NCI-H146 treated with DMSO at 0.1 percent for 48 hours (cell line): ENCODE measurements around the gene CALY.

Experiments
- DNase-seq: peaks from one replicate; lab custom pipeline; 2025; ENCODE audit not compliant: unreplicated experiment; lab: John Stamatoyannopoulos, UW

CALY gene

DNA sequence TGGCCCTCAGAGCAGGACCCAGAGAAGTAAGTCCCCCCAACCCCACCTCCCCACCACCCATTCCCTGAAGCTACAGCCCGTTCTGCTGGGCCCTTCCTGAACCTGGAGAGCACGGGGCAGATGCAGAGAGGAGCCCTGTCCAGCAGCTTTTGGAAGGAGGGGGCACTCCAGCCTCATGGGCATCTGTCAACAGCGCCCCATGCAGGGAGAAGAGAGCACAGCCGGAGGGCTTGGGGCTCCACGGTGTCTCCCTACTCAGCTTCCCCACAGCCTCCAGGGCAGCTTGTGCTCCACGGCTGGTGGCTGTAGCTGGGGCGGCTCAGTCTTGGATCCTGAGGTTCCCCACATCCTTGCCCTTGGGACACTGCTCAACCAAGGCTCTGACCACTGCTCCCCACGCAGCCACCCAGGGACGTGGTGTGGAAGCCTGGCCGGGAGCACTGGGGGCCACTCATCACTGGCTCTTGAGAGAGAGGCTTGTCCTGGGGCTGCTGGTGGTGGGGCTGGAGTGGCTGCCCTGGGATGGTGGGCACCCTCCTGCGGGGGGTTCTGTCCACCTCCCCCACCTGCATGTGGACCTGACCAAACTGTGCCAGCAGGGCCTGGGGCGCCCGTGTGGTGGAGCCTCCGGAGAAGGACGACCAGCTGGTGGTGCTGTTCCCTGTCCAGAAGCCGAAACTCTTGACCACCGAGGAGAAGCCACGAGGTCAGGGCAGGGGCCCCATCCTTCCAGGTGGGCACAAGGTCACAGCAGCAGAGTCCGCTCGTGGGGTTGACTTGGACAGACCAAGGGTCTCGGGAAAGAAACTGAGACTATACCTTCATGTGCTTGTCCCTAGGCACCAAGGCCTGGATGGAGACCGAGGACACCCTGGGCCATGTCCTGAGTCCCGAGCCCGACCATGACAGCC, 15.0 kb upstream of the CALY start:
- DNase-seq: no peak

DNA sequence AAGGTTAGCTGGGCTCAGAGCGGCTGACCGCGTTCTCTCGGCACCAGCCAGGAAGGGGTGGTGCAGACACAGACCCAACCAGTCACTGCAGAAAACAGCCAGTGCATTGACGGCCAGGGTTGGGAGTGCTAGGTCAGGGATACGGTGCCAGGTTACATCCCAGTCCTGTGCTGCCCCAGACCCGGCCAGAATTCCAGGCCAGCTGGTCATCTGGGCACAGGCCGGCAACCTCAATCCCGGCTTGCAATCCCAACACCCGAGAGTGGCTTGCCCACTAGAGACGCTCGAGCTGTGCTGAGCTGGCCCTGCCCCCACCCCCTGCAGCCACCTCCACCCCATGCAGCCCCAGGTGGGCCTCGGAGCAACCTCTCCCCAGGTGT, 14.2 kb upstream of the CALY start:
- no peak for DNase-seq

DNA sequence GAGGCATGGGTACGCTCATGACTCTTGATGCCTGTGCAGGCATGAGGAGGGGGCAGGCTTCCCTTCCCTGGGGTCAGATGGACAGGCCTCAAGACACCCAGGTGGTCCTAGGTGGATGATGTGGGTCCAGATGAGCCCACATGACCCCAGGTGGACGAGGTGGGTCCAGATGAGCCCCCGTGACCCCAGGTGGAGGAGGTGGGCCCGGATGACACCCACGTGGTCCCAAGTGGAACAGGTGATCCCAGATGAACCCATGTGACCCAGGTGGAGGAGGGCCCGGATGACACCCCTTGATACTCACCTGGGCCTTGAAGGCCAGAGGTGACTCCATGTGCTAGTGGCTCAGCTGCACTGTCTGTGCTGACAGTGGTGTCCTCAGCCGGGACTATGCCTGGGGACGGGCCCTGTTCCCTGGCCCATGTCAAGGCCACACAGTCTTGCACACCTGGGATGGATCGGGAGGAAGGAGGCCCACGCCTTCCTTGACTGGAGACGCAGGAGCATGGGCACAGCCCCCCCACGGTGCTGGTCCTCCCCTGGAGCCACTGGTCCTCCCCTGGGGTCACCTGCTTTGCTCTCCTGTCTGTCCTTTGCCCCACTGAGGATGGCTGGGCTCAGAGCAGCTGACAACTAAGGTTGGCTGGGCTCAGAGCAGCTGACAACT, 13.7 kb upstream of the CALY start:
- no peak for DNase-seq

DNA sequence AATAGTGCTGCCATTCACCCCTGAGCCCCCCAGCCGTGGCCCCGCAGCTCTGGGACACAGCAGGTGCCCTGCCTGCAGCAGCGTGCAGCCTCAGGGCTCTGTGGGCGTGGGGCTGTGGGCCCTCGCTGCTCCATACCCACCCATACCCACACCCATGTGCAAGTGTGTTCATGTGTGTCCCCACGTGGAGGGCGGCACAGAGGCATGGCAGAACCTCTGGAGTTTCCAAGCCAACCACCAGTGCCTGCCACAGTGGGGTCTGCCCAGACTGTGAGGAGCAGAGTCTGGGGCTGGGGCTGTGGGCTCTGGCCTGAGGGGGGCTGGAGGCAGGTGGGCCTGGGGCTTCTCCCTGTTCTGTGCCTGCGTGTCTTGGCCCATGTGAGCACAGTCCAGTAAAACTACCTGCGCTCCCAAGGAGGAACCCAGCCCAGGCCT, 12.9 kb upstream of the CALY start:
- DNase-seq: no peak

DNA sequence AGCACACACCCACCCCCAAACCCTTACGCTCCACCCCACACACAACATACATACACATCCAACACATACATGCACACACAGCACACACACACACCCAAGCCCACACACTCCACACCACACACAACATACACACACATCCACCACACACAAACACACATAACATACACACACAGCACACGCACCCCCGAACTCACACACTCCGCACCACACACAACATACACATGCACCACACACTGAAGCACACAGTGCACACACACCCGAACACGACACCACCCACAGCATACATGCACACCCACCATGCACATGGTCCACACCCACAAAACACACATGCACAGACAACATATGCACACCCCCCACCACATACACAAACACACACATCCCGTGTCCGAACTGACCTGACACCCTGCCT, 12.5 kb upstream of the CALY start:
- no peak for DNase-seq

DNA sequence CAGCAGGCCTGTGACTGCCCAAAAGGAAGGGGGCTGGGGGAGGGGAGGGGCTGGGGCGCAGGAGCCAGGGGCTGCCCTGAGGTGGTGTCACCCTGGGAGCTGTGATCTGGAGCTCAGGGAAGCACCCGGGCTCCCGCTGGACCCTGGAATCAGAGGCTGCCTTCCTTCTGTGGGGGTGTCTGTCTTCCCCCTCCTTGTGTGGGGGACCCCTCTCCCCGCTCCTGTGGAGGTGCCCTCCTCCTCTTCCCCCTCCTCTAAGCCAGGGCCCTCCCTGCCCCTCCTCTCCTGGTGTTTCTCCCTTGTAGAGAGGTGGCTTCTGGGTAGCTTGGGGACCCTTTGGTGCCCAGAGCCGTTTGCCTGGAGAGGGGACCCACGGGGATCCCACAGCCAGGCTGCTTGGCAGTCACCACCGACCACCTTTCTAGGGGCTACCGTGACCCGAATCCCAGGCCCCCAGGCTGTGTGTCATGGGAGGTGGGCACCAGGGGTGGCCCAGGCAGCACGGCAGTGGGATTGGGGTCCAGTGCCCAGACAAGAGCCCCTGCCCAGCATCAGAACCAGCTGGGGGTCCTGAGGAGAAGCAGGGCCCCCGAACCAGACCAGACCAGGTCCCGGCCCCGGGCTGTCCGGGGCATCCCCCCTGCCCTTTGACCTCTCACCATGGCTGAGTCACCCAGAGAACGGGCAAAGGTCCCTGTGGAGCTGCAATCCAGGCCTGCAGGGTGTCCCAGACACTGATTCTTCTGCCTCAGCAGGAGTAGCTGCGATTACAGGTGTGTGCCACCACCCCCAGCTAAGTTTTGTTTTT, 11.2 kb upstream of the CALY start:
- DNase-seq: no peak

DNA sequence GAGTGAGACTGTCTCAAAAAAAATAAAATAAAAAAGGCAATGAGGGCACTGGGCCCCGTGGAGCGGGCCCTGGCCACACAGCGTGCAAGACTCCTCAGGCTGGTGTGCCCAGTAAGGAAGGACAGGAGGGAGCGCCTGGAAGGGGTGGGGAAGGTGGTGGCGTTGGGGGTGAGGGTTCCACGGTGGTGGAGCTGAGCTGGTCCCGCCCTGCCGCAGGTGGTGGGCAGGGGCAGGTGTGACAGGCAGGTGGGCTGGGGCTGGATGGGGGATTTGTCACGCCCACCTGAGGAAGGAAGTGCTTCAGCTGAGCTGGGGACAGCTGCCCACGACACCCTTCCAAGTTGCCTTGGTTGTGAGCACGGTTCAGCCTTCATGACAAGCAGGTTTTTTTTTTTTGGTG, 9.7 kb upstream of the CALY start:
- no peak for DNase-seq

DNA sequence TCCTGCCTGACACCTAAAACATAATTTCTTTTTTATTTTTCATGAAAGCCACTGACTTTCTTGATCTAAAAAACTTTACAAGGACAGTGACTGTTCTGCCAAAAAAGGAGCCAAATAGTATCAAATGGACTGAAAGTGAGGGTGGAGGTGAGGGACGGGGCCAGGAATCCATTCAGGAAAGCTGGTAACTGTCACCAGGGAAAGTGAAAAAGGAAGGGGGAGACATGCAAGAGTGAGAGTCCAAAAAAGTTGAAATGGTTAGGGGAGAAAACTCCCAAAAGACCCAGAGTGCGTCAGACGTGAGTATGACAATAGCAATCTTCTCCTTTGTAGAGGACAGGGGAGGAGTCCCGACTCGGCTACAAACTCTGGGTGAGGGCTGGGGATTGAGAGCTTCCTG, 7.5 kb upstream of the CALY start:
- no peak for DNase-seq

DNA sequence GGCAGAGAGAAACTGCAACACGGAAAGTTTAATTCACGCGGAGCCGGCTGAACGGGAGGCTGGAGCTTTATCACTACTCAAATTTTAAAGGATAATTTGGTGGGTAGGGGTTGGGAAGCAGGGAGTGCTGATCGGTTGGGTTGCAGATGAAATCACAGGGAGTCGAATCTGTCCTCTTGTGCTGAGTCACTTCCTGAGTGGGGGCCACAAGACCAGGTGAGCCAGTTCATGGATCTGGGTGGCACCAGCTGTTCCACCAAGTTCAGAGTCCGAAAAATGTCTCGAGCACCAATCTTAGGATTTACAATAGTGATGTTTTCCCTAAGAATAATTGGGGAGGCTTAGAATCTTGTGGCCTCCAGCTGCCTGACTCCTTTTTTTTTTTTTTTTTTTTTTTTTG, 6.9 kb upstream of the CALY start:
- DNase-seq: no peak

DNA sequence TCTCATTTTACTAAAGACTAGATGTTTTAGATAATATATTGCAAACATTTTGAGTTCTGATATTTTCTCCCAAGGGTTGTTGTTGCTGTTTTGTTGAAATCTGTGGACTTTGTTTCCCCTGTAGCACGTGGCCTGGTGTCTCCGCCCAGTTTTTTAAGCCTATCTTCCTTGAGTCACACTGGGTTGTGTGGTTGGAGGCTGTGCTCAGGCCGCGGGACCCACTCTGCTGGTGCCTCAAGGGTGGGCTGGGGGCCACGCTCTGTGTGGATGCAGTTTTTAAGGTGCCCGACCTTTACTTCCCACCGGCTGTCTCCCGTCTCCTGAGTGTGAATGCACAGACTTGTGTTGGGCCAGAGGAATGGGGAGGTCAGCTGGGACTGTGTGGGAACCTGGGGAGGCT, 6.2 kb upstream of the CALY start:
- no peak for DNase-seq

DNA sequence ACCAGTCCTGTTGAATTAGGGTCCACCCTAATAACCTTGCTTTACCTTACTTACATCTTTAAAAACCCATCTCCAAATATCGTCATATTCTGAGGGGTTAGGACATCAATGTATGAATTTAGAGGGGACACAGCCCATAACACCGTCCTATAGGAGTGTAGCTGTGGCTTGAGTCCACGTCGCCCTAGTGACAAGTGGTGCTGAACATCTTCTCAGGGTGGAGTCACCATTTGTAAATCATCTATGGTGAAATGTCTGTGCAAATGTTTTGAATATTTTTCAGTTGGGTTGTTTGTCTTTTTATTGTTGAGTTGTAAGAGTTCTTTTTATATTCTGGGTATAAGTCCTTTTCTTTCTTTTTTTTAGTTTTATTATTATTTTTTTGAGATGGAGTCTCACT, 5.3 kb upstream of the CALY start:
- DNase-seq: no peak

DNA sequence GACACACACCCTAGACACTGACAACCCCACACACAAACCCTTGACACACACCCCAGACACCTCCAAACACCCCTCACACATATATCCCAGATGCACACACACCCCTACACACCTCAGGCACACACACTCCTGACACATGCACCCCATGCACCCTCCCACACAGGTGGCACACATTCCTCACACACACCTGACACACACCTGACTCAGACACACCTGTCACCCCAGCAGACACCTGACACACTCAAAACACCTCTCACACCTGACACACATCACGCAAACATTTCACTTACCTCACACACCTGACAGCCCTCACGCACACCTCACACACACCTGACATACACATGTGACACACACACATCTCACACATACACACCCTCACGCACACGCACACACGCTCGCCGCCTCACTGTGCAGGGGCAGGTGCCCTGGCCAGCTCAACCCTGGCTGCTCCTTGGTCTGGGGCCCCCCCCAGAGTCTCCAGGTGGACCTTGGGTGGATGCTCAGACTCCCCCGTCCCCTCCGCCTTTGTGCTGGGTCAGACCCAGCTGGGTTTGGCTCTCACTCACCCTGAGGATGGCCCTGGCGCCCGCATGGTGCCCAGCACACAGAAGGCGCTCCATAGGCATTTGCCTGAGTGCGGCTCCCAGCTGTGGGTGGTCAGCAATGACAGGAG, 3.1 kb upstream of the CALY start:
- DNase-seq: no peak

DNA sequence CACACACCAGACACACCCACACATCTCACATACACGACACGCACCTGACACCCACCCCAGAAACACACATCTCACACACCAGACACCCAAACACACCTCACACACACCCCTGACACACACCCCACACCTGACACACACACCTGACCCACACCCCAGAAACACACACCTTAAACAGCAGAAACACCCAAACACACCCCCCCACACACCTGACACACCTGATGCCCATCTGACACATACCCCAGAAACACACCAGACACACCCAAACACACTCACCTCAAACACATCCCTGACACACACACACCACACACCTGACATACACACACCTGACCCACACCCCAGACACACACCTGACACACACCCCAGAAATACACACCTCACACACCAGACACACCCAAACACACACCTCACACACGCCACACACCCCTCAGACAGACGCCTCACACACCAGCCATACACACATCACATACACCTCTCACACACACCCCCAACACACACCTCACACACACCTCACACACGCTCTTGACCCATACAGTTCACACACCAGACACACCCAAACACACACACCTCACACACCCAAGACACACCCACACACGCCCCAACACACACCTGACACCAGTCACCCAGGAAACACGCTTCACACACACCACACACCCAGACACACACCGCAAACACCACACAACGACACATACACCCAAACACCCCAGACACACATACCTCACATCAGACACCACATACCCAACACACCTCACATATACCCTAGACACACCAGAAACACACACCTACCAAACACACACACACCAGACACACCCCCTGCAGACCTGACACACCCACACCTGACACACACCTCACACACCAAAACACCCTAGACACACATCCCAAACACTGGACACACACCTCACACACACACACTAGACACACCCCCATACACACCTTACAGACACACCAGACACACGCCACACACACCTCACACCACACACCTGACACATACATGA, 1.7 kb upstream of the CALY start:
- DNase-seq: no peak

DNA sequence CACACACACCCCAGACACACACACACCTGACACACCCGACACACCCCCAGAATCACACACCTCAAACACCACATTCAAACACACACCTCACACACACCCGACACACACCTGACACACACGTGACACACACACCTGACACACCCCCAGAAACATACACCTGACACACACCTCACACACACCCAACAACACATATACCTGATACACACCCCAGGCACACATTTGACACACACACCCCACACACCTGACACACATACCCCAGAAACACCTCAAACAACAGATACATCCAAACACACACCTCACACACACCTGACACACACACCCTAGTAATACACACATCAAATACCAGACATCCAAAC, 652 bp upstream of the CALY start:
- no peak for DNase-seq

DNA sequence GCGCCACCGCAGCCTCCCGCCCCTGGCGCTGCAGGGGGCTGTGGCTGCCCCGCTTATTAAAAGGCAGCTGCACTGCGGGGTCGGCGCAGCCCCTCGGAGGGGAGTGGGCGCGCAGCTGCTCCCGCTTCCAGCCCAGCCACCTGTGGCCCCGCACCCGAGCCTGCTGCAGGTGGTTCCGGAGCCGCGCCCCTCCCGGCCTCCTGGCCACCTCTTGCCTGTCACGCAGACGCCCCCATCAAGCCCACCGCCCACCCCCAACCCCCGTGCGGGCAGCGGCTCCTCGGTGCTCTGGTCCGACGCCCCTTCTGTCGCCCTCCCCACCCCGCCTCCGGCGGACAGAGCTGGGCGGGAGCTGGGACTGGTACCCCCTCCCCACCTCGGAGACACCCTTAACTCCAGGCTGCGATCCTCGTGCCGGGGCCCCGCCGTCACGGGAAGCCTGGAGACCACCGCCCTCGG, 549 bp downstream of the CALY start:
- DNase-seq: no peak

DNA sequence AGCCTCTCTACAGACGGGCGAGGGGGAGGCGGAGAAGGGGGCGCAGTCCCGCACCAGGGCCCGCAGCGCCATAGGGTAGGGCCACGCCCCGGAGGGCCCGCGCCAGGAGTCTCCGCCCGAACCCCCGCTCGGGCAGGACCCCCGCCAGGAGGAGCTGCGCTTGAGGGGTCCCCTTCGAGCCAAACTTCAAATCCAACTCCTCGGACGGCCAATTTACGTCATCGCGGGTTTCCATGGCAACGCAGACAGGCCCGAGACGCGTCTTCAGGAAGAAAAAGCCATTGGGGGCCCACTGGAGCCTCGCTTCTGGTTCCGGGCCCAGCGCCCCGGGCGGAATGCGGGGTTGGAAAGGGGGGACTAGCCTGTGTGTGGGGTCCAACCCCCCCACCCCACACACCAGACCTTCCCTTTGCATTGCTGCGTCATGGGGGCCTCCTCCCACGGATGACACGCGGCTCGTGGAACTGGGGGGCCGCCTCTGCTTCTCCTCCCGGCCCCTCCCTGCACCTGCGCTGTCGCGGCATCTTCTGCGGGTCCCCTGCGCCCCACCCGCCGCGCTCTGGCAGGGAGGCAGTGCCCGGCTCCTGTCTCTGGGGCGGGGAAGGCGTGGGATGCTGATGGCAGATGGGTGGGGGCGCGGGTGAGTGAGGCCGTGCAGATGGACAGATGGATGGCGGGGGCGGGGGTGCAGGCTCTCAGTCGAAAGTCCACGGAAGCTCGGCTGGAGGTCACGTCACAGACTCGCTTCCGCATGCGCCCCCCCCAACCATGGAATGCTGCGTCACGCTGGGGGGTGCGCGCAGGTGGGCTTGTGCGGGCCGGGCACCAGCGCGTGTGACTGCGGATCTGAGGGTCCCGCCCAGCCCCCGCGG, 1.2 kb downstream of the CALY start:
- DNase-seq: no peak

DNA sequence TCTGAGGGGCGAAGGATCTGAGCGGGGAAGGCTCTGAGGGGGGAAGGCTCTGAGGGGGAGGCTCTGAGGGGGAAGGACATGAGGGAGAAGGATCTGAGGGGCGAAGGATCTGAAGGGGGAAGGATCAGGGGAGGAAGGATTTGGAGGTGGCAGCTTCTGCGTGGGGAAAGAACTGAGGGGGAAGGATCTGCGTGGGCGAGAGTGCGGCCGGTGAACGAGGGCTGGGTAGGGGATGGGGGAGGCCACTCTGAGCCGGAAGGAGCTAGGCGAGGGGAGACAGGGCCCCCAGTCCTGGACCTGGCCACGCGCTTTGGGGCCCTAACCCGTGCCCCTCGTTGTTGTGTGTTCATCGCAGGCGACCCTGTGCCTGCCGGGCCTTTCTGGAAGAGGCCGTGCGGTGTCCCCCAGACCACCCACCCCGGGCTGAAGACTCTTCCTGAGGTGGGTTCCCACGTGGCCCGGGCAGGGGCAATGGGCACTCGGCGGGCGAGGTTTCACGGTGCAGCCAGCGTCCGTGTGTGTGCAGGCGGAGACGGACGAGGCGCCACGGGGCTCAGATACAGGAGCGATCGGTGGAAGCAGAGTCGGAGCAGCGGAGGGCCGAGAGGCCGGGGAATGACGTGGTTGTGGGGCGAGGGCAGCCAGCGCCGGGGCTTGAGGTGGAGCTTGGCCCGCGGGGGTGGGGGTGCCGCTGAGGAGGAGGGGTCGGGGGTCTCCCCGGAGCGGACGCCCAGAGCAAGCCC, 2.0 kb downstream of the CALY start:
- no peak for DNase-seq

DNA sequence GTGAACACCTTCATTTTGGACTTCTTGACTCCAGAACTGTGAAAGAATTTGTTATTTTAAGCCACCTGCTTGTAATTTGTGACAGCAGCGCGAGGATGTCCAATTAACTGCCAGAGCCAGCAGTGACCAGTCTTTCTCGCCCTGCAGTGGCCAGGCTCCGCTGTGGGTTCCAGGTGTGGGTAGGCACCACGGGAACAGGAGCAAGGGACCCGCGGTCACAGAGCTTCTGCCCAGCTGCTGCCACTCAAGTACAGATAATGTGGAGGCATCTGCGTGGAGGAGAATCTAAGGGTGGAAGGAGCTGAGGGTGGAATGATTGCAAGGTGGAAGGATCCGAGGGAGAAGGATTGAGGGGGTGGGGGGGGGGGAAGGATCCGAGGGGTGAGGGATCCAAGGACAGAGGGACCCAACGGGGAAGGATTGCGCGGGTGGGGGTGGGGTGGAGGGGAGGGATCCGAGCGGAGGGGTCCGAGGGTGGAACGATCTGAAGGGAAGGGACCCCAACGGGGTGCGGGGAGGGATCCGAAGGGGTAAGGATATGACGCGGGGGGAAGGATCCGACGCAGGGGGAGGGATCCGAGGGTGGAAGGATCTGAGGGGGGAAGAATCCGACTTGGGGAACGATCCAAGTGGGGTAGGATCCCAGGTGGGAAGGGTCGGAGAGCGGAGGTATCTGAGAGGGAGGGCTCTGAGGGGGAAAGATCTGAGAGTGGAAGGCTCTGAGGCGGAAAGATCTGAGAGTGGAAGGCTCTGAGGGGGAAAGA, 3.6 kb downstream of the CALY start:
- no peak for DNase-seq
